GM12875 (cell line): ENCODE measurements around the gene SH3RF2.

Source experiments
- H3K4me3 ChIP-seq: one replicate; pipeline ENCODE4 v1.5.1; 2011; ENCODE audit warnings: low read depth, low read length, control low read depth
- TF ChIP-seq, protein P1 (sequence below): IDR thresholded peaks from 2 replicates; pipeline ENCODE4 v1.5.1; 2011; ENCODE audit warnings: low read depth, mild to moderate bottlenecking, control low read depth, inconsistent platforms, low read length, moderate library complexity, borderline replicate concordance; ENCODE audit not compliant: insufficient read depth

The SH3RF2 gene

DNA sequence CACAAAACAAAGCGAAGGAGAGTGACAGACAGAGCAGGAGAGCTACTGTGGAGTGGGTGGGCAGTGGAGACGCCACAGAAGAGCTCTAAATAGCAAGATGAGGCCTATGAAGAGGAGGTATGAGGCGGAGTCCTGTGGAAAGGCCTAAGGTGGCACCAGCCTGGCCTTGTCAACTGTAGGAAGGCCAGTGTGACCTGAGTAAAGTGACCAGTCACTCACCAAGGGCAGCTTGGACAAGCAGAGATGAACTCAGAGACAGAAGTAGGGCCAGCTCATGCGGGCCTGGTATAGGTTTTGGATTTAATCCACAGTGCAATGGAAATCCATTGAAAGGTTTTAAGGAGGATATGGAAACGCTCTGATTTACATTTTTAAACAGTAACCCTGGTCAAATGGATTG, 23.8 kb upstream of the SH3RF2 start:
- H3K4me3 ChIP-seq: no peak overlapping the region
- TF ChIP-seq, protein P1, sequence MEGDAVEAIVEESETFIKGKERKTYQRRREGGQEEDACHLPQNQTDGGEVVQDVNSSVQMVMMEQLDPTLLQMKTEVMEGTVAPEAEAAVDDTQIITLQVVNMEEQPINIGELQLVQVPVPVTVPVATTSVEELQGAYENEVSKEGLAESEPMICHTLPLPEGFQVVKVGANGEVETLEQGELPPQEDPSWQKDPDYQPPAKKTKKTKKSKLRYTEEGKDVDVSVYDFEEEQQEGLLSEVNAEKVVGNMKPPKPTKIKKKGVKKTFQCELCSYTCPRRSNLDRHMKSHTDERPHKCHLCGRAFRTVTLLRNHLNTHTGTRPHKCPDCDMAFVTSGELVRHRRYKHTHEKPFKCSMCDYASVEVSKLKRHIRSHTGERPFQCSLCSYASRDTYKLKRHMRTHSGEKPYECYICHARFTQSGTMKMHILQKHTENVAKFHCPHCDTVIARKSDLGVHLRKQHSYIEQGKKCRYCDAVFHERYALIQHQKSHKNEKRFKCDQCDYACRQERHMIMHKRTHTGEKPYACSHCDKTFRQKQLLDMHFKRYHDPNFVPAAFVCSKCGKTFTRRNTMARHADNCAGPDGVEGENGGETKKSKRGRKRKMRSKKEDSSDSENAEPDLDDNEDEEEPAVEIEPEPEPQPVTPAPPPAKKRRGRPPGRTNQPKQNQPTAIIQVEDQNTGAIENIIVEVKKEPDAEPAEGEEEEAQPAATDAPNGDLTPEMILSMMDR: no peak

DNA sequence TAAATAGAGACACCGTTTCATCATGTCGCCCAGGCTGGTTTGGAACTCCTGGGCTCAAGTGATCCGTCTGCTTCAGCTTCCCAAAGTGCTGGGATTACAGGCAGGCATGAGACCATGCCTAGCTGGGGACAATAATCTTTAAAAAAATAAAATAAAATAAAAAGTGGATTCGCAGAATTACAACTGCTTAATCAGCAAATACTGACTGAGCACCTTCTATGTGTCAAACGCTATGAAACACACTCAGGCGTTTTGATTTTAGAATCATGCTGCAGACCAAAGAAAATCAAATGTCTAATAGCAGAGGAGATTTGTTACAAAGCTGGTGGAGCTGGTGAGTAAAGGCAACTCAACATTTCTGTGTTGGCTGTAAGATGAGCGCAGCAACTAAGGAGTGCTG, 22.7 kb upstream of the SH3RF2 start:
- no peak overlapping the region for H3K4me3 ChIP-seq
- TF ChIP-seq, protein P1: no peak

DNA sequence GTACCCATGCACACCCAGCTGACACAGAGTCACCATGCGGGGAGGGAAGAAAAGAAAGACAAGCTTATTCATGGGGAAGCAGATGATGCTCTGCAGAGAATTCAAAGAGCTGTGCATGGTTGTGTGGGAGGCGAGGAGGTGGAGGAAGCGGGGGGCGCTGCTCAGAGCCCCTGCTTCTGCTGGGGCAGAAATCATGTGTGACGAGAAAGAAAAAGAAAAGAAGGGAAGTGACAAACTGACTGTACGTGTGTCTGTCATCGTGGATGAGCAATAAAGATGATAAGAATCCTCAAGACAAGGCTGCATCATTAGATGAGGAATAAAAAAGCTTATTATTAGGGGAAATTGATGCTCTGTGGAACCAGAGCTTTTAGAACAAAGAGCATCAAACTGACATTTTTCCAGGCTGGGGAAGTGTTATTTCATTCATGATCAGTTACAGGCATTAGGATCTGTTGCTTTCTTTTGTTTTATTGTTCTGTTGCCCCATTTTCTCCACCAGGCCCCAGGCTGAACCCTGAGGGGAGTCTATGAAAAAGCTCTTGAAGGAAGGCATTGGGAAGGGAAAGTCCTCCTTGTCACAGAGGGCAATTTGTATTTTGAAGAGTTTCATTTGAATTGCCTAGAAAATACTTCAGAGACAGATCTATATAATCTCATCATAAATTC, 20.3 kb upstream of the SH3RF2 start:
- H3K4me3 ChIP-seq: no peak overlapping the region
- TF ChIP-seq, protein P1: no peak

DNA sequence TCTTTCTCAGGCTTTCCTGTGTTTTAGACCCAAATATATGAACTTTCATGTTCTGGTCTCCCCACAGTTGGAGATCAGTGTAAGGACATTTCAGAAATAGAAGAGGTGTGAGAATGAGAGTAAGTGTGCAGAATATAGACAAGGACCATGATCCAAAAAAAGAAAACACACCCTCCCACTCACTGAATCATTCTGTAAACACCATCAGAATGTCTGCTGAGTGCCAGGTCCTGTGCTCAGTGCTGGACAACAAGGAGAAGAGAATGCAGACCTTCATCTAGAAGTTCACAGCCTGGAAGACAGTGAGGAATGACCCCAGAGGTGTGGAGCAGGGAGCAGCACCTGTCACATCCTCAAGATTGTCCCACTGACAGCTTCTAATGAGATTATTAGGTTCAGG, 19.1 kb upstream of the SH3RF2 start:
- no peak overlapping the region for H3K4me3 ChIP-seq
- TF ChIP-seq, protein P1: no peak

DNA sequence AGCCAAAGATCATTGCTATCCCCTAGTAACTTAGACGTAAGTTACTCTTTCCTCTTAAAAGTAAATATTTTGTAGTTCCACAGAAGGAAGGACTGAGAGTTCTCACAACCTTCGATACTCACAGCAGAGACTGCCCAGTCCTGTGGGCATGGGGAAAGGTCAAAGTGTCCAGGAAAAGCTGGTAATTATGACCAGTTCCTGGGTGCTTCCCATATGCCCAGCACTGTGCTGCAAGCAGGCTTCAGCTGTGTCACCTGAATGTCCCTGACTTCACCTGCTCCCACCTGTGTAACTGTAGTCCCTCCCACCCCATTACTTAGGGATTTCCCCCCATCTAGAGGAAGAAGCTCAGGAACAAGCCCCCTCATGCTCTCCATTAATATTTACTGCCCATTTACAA, 18.0 kb upstream of the SH3RF2 start:
- TF ChIP-seq, protein P1: no peak
- H3K4me3 ChIP-seq: no peak overlapping the region

DNA sequence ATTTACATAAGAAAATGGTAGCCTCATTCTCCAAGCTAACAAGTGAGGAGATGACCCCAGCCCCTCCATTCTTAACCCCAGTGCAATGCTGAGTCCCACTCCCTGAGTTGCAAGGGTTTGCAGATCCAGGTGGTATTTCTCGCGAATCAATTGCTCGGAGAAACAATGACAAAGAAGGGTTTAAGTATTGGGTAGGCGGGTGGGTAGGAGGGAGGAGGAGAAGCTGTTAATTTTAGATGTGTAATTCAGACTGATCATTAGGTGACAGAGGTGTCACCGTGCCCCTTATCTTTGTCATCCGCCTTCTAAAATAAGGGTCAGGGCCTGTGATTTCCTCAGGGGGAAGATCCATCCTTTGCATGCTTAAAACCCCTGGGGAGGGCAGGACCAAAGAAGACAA, 17.0 kb upstream of the SH3RF2 start:
- TF ChIP-seq, protein P1: no peak
- no peak overlapping the region for H3K4me3 ChIP-seq

DNA sequence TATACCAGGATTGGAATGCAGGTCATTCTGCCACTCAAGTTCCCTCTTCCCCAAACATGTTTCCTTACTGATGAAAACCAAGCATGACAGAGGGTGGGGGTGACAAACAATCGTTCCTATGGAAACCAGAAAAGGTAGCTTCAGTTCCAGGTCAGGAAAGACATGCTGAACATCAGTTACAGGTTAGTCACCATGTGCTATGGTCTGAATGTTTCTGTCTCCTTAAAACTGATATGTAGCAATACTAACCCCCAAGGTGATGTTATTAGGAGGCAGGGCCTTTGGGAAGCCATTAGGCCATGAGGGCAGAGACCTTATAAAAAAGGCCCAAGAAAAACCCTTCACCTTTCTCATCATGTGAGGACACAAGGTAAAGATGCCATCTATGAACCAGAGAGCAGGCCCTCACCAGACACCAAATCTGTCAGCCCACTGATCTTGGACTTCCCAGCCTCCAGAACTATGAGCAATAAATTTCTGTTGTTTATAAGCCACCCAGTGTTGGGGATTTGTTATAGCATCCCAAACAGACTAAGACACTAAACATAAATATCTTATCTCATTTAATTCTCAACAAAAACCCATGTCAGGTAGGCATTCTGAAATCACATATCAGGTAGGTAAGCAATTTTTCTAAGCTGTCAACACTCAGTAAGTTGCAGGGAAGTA, 15.7 kb upstream of the SH3RF2 start:
- TF ChIP-seq, protein P1: no peak
- H3K4me3 ChIP-seq: no peak overlapping the region
